ENCODE results near the gene KL.

KL gene

DNA sequence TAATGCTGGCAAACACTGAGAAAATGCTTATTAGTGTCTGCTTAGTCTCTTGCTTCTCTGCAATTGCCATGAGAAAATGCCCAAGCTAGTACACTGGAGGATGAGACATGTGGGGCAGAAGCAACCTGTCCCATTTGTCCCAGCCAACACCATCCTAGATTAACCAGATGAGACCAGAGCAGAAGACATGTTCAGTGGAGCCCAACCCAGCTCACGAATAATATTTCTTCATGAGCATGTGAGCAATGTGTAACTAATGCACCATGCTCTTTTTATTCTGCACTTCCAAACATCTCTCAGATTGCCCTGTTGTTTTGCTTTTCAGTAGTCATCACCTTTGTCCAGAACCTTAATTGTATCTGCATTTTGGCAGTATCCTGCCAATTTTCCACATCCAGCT lies 21.4 kb downstream of the KL start:
- DNase-seq (ENCODE audit: low read depth in 2 of 2): no peak

- DNase-seq (ENCODE audit: low read depth in 2 of 2): no peak
Measured at GRCh38 chr13:33040090-33040489, 23.9 kb downstream of the KL start.

- DNase-seq (ENCODE audit: low read depth in 2 of 2): no peak
Measured at GRCh38 chr13:33045851-33046592, 29.8 kb downstream of the KL start.

DNA sequence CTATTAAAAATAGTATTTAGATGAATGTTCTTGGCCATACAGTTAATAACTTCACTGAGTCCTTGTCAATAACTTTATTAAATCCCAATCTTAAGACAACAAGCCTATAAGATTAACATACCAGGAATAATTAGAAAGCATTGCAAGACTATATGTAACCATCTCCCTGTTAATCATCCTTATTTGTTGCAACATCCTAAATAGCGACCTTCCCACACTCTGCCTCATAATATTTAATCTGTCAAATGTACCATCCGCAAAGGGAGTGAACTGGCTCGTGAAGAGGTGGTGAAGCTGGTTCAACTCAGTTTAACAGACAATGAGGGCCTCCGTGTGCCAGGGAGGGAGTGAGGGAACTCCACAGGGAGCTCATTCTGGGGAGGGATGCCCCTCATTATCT lies 33.9 kb downstream of the KL start:
- DNase-seq (ENCODE audit: low read depth in 2 of 2): no peak

GRCh38 chr13:33051632-33052031 lies 35.4 kb downstream of the KL start:
- no peak for DNase-seq (ENCODE audit: low read depth in 2 of 2)

GRCh38 chr13:33052506-33053280 lies 36.5 kb downstream of the KL start:
- DNase-seq (ENCODE audit: low read depth in 2 of 2): no peak

DNA sequence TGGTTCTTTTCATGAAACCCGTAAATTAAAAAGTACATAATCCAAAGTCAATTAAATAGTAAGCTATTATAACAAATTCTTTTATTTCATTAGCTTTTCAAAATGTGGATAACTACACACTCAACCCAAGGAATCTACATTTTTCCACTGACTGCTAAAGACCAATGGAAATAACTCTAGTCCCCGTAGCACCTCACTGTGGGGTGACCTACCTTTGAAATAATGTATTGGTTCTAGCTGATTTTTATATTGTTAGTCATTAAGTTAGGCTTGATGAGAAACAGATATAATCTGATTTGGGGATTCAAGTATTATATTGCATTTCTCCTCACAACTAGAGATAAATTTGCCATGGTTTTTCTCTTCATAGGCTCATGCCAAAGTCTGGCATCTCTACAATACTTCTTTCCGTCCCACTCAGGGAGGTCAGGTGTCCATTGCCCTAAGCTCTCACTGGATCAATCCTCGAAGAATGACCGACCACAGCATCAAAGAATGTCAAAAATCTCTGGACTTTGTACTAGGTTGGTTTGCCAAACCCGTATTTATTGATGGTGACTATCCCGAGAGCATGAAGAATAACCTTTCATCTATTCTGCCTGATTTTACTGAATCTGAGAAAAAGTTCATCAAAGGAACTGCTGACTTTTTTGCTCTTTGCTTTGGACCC lies 37.3 kb downstream of the KL start:
- no peak for DNase-seq (ENCODE audit: low read depth in 2 of 2)

DNA sequence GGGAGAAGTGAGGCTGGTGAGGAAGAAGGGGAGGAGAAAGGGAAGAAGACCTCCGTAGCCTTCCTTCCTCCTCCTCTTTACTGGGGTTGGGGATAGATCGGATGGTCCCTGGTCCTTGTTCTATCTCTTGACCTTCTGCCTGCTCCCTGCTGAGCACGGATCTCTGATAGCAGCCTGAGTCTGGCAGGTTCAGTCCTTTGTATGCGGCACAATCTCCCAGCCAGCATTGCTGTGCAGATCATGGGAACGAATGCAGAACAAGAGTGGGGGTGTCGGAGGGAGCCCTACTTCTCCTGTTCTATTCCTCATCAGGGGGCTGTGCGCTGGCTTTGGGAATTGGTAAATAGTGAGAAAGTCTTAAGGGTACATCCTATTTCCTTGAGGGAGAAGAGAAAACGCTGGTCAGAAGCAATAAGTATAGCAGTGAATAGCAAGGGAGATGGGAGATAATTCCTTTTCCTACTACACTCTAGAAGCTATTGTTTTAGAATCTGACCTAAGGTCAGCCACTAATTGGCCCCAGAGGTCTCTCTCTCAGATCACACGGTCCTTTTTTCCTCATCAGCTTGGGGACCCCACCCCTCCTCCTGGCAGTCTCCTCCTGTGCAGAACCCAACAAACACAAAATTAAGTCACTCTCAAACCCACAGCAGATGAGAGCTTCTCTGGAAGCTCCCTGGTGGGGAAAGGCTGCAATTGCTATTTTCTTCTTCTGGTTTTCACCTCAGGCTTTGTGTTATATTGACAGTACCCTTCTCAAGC lies 41.0 kb downstream of the KL start:
- no peak for DNase-seq (ENCODE audit: low read depth in 2 of 2)

- DNase-seq (ENCODE audit: low read depth in 2 of 2): no peak
Measured at GRCh38 chr13:33058776-33059327, 42.6 kb downstream of the KL start.

DNA sequence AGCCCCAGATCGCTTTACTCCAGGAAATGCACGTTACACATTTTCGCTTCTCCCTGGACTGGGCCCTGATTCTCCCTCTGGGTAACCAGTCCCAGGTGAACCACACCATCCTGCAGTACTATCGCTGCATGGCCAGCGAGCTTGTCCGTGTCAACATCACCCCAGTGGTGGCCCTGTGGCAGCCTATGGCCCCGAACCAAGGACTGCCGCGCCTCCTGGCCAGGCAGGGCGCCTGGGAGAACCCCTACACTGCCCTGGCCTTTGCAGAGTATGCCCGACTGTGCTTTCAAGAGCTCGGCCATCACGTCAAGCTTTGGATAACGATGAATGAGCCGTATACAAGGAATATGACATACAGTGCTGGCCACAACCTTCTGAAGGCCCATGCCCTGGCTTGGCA lies 44.6 kb downstream of the KL start:
- no peak for DNase-seq (ENCODE audit: low read depth in 2 of 2)

- no peak for DNase-seq (ENCODE audit: low read depth in 2 of 2)
Measured at GRCh38 chr13:33066329-33066728, 50.1 kb downstream of the KL start.

DNA sequence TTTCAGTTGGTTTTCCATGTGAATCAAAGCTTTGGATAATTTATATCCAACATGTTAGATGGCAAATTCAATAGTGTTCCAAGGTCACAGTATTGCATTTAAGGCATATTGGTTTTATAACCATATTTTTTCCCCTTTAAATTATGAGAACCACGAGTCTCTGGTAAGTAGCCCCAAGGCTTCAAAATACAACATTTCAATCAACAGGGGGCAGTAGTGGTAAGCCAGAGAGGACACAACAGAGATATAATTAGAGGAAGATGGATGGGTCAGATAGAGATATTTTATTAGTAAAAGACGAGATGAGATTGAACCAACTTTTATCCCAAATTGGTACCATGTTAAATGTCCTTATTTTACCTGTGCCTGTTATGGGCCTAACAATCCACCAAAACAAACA lies 53.1 kb downstream of the KL start:
- DNase-seq (ENCODE audit: low read depth in 2 of 2): no peak

DNA sequence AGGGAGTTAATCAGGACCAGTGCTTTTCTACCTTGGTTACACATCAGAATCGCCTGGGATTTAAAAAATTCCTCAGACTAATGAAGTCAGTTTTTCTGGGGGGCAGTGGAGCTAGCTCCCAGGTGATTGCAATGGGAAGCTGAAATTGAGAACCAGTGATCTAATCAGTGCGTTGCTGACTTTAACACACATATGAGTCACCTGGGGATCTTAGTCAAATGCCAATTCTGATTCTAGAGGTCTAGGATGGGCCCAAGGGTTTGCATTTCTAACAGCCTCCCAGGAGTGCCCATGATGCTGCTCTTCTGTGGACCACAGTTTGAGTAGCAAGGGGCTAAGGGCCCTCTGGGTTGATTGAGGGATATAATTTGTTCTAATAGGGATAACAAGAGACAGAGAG lies 54.5 kb downstream of the KL start:
- DNase-seq (ENCODE audit: low read depth in 2 of 2): no peak

DNA sequence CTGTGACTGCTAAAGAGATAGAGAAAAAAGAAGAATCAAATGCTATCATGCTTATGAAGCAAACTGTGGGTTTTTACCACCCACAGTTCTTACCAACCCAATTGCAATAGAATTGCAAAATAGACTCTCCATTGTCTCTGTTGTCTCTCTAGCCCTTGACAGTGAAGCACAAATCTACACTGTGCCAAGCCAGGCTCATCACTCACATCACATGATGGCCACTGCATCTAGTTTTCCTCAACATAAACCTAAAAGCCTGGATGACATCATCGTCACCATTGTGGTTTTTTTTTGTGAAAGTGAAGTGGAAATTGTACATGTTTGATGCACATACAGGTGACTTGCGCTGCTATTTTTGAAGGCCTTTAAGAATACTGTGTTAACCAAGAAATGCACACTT lies 56.1 kb downstream of the KL start:
- no peak for DNase-seq (ENCODE audit: low read depth in 2 of 2)

- no peak for DNase-seq (ENCODE audit: low read depth in 2 of 2)
Measured at GRCh38 chr13:33072759-33073158, 56.5 kb downstream of the KL start.

DNA sequence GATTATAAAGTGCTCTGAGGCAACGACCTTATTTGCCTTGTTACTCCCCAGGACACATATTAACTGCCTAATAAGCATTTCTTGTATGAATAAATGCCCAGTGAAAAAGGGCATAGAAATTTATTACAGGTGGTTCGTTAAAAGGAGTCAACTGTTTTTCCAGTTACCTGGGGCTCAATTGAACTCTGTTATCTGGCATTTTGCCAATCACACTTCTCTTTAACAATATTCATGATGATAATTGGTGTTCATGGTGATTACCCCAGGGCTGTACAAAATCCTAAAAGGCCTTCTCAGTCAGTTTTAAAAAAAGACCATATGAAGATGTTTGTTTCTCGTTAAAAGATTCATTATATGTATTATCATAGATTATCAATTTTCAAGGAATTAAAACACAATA lies 57.1 kb downstream of the KL start:
- DNase-seq (ENCODE audit: low read depth in 2 of 2): no peak

DNA sequence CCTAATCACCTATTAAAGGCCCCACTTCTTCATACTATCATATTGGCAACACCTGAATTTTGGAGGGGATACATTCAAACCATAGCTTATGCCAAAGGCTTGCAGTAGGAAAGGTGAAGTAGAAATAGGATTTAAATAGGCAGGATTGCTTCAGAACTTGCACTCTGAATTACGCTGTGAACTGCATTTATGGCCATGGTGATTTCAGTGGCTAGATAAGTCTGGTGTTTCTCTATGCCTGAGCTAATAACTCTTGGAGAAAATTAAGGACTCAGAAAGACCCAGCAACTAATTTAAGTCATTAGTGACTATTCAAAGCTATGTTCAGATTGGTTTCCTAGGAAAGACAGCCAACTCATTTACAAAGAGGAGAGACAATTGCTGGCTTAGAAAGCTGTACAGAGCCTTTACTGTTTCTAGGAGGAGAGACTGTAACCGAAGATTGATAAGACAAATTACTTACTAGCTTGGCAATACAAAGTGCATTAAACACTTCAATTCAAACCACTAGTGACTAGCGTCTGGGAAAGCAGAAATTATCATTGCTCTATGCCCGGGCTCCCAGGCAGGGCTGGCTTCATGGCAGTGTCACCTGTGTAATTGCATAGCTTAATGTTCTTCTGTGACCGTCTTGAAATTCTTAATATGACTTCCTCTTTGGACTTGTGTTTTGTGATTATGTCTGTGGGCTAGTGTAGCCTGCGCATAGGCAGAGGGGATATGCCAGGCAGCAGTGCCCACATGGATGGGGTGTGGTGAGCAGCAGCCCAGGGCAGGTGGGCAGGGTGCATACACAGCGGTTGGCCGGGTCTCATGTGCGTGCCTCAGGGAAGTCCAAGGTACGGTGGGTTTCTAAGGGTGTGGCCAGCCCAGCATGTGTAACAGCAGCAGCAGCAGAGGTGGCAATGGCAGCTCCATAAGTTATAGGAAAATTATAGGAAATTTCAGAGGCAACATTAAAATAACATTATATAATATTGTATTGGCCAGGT lies 60.1 kb downstream of the KL start:
- no peak for DNase-seq (ENCODE audit: low read depth in 2 of 2)

GRCh38 chr13:33078263-33078662 lies 62.0 kb downstream of the KL start:
- DNase-seq (ENCODE audit: low read depth in 2 of 2): no peak

DNA sequence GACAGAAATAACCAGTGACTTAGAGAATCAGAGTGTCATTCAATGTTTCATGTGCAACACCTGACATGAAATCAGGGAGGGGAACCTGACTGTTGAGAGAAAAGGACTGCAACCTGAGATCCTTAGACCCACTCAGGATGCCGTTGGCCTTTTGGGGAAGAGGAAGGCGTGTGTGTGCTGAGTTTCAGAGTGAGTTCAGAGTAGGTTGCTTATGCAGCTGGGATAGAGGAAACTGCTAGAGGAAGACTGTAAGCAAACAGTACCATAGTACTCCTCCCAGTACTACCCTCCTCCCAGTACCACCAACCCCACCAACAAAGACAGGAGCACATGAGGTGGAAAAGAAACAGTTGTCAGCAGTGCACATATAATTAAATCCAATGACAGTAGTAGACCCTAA lies 63.7 kb downstream of the KL start:
- DNase-seq (ENCODE audit: low read depth in 2 of 2): no peak

DNA sequence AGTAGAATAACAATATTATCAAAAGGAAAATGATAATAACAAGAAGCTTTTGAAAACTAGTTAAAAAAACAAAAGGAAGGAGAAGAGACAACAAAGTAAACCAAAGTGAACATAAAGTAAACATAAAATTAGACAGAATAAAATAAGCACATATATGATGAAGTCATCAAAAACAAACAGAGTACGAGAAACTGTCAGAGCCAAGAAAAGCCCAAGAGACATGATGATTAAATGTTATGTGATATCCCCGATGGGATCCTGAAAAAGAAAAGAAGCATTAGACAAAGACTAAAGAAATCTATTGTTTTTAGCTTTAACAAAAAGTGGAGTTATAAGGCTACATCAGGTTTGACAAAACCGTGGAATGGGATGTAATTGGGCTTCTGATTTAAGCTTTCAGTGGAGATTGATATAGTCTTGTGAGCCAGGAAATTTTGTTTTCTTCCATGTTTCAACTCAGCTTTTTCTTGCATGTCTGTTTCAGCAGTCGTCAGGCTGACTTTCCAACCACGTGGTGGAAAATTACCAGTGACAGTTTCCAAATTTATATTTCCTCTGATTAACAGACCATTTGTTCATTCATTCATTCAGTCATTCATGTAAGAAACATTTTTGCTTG lies 64.9 kb downstream of the KL start:
- DNase-seq (ENCODE audit: low read depth in 2 of 2): no peak

Measured in stimulated activated CD4-positive, alpha-beta T cell treated with anti-CD3 and anti-CD28 coated beads, Interleukin-1b, Interleukin-23, amount 100 ng/mL, for 1 hour (primary cell).